ELF-1 (cell line): ENCODE results near the gene PYGB.

ENCODE experiments used
- DNase-seq: peaks from one replicate; pipeline ENCODE4 v3.0.0-alpha.2; 2016; ENCODE audit warnings: low read depth, low spot score

Gene PYGB

DNA sequence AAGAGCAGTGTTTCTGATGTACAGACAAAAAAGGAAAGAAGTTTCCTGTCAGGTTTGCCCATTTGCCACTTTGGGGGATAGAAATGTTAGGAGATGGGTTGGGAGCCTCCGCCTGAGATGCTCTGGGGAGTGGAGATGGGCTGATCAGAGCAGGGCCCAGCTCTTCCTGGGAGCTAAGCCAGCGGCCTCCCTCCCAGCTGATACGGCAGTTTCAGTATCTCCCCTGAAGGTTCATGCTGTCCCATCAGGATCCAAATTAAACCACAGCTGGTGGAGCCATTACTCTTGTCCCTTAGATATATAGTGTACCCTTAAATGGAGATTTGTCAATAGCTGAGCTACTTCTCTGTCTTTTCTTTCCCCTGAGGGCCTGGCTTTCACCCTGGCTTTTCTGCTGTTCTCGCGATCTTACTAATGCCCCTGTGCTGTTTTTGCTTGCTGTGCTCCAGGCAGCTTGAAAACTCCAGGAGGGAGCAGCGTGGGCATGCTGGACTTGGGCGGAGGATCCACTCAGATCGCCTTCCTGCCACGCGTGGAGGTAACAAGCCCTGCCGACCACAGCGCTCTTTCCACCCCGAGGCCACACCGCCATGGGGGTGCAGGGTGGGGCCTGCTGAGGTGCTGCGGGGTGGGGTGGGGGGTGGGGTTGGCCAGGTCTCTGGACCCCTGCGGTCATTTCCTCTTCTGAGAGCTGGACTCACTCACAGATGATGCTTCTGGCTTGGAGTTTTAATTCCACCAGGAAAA, 31.5 kb upstream of the PYGB start:
- DNase-seq: no peak

GRCh38 chr20:25217161-25218108, 30.4 kb upstream of the PYGB start:
- DNase-seq: no peak

- DNase-seq: no peak
Observed at GRCh38 chr20:25218109-25218486, 29.8 kb upstream of the PYGB start.

DNA sequence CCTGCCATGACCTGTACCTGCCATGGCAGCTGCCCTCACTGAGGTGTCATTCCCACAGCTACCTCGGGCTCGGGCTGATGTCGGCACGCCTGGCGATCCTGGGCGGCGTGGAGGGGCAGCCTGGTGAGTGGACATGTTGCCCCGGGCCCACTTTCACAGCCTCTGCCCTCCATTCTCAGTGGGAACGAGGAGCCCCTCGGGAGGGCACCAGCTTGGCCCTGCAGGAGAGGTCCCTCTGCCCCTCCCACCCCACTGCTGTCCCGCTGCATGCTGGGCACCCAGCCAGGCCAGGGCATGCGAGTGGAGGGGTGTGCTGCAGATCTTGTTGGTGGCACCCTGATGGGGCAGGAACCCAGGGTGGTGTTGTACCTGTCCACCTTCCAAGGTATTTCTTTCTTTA, 29.4 kb upstream of the PYGB start:
- DNase-seq: no peak

DNA sequence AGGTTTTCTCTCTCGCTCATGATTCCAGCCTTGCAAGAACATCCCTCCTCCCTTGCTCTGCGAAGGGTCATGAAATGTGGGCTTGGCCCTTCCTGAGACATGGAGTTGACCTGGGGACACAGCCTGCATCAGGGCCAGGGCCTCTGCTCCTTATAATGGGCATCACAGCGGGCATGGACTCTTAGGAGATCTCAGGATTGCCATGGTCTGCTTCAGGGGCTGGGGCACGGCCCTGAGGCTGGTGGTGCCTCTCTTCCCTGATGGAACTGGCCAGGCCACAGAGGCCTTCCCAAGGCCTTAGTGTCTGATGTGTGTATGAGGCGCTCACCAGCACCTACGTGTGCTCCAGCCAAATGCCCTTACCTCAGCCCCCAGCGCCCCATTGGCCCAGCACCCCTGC, 28.5 kb upstream of the PYGB start:
- DNase-seq: no peak

- DNase-seq: no peak
Observed at GRCh38 chr20:25220021-25220730, 27.7 kb upstream of the PYGB start.

DNA sequence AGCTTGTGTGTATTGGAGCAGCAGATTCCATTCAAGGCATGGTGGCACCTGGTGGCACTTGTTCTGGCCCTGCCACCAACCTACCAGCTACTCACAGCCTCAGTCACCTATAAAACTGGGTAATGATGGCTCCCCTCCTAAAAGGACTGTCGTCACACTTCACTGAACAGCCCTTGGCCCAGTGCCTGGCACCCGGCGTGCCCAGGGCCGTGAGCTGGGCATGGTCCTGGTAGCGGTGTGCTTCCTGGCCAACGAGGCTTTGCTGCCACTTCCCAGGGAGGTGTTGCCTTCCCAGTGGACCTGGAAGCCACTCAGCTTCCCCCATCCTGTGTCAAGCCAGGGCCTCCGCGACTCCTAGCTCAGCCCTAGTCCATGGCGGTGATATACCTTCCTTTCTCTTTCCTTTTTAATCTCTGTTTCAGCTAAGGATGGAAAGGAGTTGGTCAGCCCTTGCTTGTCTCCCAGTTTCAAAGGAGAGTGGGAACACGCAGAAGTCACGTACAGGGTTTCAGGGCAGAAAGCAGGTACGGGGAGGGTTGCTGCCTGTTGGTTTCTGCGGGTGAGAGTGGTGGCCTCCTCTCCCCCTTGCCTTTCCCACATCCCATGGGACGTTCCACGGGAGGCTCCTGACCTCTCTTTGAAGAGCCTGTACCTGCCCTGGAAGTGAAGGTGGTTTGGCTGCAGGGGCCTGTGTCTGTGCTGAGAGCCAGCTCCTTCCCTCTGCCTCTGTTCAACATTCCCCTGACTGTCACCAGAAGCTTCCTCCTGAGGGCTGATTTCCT, 26.9 kb upstream of the PYGB start:
- DNase-seq: peak; percentile 19

GRCh38 chr20:25221592-25222460, 26.1 kb upstream of the PYGB start:
- DNase-seq: no peak

DNA sequence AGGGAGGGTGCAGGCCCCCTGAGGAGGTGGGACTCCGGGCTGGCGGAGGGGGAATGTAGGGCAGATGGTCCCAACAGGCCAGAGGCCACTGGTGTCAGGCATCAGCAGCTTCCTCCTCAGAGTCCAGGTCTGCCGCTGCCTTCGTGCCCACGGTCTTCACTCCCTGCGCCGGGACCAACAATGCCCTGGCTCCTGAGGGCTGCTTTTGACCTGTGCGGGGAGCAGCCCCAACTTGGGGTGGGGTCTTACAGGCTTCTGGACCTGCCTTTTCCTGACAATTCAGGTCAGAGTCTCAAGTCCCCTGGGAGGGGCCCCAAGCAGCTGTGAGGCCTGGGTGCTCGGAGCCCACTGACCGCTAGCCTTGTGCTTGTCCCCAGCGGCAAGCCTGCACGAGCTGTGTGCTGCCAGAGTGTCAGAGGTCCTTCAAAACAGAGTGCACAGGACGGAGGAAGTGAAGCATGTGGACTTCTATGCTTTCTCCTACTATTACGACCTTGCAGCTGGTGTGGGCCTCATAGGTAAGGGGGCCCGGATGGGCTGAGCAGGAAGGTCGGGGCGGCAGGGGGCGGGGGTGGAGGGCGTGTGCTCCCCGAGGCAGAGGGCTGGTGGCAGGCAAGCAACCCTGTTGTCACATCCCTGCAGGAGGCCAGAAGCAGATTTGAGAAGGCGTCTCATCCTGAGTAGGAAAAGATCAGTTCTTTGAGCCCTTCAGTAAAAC, 25.3 kb upstream of the PYGB start:
- no peak for DNase-seq

- peak; percentile 93 for DNase-seq
Observed at GRCh38 chr20:25223179-25223661, 24.7 kb upstream of the PYGB start.

GRCh38 chr20:25223765-25224720, 23.8 kb upstream of the PYGB start:
- DNase-seq: no peak

DNA sequence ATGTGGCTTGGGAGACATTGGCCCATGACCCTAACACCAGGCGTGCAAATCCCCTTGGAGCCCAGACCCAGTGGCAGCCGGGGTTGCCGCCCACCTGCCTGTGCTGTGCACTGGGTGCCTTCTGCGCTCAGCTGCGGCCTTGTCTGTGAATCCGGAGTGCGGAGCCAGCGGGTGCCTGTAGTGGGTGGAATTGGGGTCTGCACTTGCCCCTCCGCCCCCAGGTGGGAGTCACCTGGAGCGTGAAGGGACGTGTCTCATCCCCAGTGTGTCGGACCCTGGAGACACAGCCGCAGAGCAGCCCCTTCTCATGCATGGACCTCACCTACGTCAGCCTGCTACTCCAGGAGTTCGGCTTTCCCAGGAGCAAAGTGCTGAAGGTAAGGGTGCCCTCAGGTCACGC, 22.9 kb upstream of the PYGB start:
- DNase-seq: no peak

DNA sequence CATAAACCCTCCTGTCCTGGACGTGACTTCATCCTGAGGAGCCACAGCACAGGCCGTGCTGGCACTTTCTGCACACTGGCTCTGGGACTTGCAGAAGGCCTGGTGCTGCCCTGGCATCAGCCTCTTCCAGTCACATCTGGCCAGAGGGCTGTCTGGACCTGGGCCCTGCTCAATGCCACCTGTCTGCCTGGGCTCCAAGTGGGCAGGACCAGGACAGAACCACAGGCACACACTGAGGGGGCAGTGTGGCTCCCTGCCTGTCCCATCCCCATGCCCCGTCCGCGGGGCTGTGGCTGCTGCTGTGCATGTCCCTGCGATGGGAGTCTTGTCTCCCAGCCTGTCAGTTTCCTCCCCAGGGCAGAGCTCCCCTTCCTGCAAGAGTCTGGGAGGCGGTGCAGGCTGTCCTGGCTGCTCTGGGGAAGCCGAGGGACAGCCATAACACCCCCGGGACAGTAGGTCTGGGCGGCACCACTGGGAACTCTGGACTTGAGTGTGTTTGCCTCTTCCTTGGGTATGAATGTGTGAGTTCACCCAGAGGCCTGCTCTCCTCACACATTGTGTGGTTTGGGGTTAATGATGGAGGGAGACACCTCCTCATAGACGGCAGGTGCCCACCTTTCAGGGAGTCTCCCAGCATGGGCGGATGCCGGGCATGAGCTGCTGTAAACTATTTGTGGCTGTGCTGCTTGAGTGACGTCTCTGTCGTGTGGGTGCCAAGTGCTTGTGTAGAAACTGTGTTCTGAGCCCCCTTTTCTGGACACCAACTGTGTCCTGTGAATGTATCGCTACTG, 22.0 kb upstream of the PYGB start:
- no peak for DNase-seq

DNA sequence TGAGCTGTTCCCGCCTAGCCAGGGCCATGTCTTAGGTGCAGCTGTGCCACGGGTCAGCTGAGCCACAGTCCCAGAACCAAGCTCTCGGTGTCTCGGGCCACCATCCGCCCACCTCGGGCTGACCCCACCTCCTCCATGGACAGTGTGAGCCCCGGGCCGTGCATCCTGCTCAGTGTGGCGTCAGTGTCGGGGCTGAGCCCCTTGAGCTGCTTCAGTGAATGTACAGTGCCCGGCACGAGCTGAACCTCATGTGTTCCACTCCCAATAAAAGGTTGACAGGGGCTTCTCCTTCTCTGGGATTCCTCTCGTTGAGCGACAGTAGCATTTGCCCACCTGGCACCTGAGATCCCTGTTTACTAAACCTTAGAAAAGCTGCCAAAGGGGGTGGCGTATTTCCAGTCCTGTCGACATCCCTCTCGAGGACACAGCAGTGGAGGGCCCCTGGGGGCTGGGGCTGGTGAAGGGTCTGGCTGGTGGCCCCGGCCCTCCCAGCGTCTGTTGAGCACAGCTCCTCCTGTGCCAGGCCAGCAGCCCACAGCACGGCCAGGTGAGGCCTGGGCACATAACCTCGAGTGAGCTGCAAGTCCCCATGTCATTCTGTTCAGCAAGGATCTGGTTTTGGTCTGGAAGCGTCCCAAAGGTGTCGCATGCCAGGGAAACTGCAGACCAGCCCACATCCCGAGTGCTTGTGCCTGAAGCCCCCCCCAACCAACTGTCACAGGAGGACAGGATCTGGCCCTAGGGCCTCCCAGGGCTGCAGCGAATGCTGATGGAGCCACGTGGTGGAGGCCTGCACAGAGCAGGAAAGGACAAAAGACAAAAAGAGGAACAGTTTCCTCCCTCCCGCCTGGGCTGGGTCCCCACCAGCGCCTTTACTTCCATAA, 21.2 kb upstream of the PYGB start:
- DNase-seq: no peak

GRCh38 chr20:25227317-25227831, 20.5 kb upstream of the PYGB start:
- DNase-seq: no peak

- no peak for DNase-seq
Observed at GRCh38 chr20:25229486-25230165, 18.3 kb upstream of the PYGB start.
